ENCODE data around the gene PCDHB7.
"Not testable (repeated sequence)": the region's sequence is repeated elsewhere in the genome, so short reads cannot be mapped to it uniquely, and the experiment has no call there.

Gene PCDHB7

DNA sequence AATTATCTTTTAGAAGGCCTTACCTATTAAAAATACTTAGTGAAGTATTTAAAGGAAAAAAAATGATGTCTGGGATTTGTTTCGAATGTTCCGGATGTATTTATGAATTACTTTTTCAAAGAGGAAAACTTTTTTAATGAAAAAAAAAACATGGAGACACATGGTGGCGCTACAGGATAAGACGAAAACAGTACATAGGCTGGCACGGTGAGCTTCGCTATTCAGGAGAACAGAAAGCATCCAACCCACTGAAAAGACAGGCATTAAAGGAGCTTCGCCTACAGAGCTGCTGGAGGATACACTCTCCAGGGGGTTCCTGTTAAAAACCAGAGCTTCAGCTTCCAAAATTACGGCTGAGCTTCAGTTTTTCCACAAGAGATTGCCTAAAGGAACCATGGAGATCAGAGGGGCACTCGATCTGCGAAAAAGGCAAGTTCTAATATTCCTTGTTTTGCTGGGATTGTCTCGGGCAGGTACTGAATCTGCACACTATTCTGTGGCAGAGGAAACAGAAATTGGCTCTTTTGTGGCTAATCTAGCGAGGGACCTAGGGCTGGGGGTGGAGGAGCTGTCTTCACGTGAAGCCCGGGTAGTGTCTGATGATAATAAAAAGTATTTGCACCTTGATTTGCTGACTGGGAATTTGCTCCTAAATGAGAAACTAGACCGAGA is 50.8 kb downstream of the PCDHB7 start, which contains the start of gene PCDHB14:
PCDHB14 (plus strand) TSS at position 232 of the 672 bp plus-strand sequence; CDS start at position 395, 163 bp downstream.
- DNase-seq (ENCODE audit: low read depth, low spot score) = no peak

DNA sequence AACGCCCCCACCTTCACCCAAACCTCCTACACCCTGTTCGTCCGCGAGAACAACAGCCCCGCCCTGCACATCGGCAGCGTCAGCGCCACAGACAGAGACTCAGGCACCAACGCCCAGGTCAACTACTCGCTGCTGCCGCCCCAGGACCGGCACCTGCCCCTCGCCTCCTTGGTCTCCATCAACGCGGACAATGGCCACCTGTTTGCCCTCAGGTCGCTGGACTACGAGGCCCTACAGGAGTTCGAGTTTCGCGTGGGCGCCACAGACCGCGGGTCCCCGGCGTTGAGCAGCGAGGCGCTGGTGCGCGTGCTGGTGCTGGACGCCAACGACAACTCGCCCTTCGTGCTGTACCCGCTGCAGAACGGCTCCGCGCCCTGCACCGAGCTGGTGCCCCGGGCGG is 52.4 kb downstream of the PCDHB7 start:
- not testable (repeated sequence) for DNase-seq (ENCODE audit: low read depth, low spot score)

GRCh38 chr5:141225421-141225820 is 53.0 kb downstream of the PCDHB7 start:
- DNase-seq (ENCODE audit: low read depth, low spot score) = not testable (repeated sequence)

Measured in smooth muscle cell of the brain vasculature (primary cell).